ENCODE data around the gene CAMK2A. TPM values are rescaled to one million over a fixed set of nuclear protein-coding genes. Genes with fewer than 3 reads are reported as not detected.

Gene CAMK2A
- total RNA-seq, 1 experiment from 2014 or later: not detected

DNA sequence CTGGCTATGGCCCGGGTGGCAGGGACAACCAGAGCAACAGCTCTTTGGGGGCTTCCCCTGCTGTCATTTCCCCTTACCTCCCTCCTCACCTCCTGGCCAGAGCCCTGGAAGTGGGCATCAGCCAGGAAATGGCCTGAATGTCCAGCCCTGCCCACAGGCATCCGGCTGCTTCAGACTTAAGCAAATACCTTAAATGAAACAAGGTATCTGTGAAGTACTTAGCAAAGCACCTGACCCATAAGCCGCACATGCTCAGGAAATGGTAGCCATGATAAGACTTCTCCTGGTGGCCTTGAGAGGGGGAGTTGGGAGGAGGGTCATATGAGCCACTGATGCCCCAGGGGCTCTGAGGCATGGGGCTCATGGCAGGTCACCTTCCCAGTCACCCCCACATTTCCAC lies 43.8 kb downstream of the CAMK2A start:
- CTCF ChIA-PET: no interaction called here
- BruUV-seq (replicated peaks): no TSS peak
- H3K27me3 Mint-ChIP-seq (ENCODE audit: unreplicated experiment): peaks cover 73% of the 10 kb centered on the region
- H3K36me3 Mint-ChIP-seq (ENCODE audit: insufficient read depth, unreplicated experiment): no peaks in the 10 kb centered on the region
- no peak overlapping the region for H3K27ac Mint-ChIP-seq (ENCODE audit: unreplicated experiment)
- no peak overlapping the region for H3K4me3 Mint-ChIP-seq (ENCODE audit: low read depth, unreplicated experiment)
- H3K9me3 Mint-ChIP-seq (ENCODE audit: low read depth, unreplicated experiment): no peaks in the 10 kb centered on the region
- TF ChIP-seq, protein P1, sequence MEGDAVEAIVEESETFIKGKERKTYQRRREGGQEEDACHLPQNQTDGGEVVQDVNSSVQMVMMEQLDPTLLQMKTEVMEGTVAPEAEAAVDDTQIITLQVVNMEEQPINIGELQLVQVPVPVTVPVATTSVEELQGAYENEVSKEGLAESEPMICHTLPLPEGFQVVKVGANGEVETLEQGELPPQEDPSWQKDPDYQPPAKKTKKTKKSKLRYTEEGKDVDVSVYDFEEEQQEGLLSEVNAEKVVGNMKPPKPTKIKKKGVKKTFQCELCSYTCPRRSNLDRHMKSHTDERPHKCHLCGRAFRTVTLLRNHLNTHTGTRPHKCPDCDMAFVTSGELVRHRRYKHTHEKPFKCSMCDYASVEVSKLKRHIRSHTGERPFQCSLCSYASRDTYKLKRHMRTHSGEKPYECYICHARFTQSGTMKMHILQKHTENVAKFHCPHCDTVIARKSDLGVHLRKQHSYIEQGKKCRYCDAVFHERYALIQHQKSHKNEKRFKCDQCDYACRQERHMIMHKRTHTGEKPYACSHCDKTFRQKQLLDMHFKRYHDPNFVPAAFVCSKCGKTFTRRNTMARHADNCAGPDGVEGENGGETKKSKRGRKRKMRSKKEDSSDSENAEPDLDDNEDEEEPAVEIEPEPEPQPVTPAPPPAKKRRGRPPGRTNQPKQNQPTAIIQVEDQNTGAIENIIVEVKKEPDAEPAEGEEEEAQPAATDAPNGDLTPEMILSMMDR (IDR thresholded peaks at IDR 0.05; ENCODE audit: unreplicated experiment): no peak
- intact Hi-C loops (cut with micrococcal nuclease; ENCODE audit: unreplicated experiment): no loop called here
- no peak for DNase-seq
- H3K4me1 Mint-ChIP-seq (ENCODE audit: low read depth, unreplicated experiment): no peaks in the 10 kb centered on the region

DNA sequence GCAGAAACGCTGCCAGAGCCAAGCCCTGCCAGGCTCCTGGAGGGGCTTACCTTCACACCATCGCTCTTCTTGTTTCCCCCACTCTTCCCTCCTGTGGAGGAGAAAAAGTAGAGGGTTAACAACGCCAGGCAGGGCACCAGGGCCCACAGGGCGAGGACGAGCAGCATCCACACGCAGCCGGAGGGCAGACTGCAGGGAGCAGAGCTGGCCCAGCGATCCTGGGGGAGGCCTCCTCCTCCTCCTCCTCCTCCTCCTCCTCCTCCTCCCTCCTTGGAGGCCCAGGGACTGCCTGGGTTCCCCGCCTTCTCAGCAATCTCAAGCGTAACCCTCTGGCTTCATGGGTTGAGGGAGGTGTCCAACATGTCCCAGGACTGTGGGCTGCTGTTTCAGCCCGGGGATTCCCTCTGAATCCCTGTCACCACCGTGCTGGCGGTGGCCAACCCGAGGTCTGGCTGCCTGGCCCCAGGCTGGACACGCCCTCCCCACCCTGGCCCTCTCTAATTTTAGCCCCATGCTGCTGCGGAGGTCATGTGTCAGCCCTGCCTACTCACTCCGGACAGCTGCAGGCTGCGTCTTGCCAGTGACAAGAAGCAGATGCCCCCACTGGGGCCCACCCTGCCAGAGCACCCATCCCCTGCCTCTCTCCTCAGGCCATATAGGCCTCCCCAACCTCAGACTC lies 44.3 kb downstream of the CAMK2A start:
- Mint-ChIP-seq H3K4me1 (ENCODE audit: low read depth, unreplicated experiment) (no peaks in the 10 kb centered on the region), H3K27me3 (ENCODE audit: unreplicated experiment) (peaks cover 70% of the 10 kb centered on the region), H3K36me3 (ENCODE audit: insufficient read depth, unreplicated experiment) (no peaks in the 10 kb centered on the region), H3K27ac (ENCODE audit: unreplicated experiment) (no peak overlapping the region), H3K9me3 (ENCODE audit: low read depth, unreplicated experiment) (no peaks in the 10 kb centered on the region), H3K4me3 (ENCODE audit: low read depth, unreplicated experiment) (no peak overlapping the region)
- TF ChIP-seq, protein P1 (IDR thresholded peaks at IDR 0.05; ENCODE audit: unreplicated experiment): no peak
- DNase-seq: no peak
- CTCF ChIA-PET: no interaction called here
- no TSS peak for BruUV-seq (replicated peaks)
- intact Hi-C loops (cut with micrococcal nuclease; ENCODE audit: unreplicated experiment): no loop called here

DNA sequence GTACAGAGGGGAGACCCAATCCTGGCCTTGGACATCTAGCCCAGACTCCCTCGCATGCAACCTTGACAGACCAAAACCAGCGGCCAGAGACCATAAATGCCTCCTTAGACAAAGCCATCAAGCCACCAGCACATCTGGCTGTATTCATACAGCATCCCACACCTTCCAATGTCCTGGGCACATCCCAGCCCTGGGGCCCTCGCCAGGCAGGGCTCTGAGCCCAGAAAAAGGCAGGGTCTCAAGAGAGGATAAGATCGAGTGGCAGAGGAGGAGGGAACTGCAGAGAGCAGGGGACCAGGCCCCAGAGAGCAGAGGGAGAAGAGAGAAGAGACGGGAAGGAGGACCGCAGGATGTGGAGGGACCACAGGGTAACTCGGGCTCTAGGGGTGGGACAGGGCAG lies 45.4 kb downstream of the CAMK2A start:
- H3K4me1 Mint-ChIP-seq (ENCODE audit: low read depth, unreplicated experiment): no peaks in the 10 kb centered on the region
- H3K36me3 Mint-ChIP-seq (ENCODE audit: insufficient read depth, unreplicated experiment): no peaks in the 10 kb centered on the region
- intact Hi-C loops (cut with micrococcal nuclease; ENCODE audit: unreplicated experiment): no loop called here
- CTCF ChIA-PET: no interaction called here
- H3K27ac Mint-ChIP-seq (ENCODE audit: unreplicated experiment): no peak overlapping the region
- TF ChIP-seq, protein P1 (IDR thresholded peaks at IDR 0.05; ENCODE audit: unreplicated experiment): no peak
- no TSS peak for BruUV-seq (replicated peaks)
- no peak for DNase-seq
- peaks cover 64% of the 10 kb centered on the region for H3K27me3 Mint-ChIP-seq (ENCODE audit: unreplicated experiment)
- no peak overlapping the region for H3K4me3 Mint-ChIP-seq (ENCODE audit: low read depth, unreplicated experiment)
- H3K9me3 Mint-ChIP-seq (ENCODE audit: low read depth, unreplicated experiment): no peaks in the 10 kb centered on the region

DNA sequence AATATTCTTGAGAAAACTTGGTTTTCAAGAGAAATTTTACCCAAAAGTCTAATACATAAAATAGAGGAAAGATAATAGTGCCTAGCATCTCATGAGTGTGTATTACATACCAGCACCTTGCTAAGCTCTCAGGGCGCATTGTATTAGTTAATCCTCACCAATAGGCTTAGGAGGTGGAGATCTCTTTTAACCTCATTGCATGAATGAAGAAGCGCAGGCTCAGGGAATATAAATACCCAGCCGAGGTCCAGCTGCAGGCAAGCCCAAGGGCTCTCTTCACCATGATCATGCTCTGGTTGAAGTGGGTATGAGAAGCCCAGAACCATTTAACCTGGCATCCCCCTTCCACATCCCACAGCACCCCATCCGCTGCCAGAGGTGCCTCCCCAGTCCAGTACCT lies 46.0 kb downstream of the CAMK2A start:
- CTCF ChIA-PET: no interaction called here
- TF ChIP-seq, protein P1 (IDR thresholded peaks at IDR 0.05; ENCODE audit: unreplicated experiment): no peak
- Mint-ChIP-seq H3K36me3 (ENCODE audit: insufficient read depth, unreplicated experiment) (no peaks in the 10 kb centered on the region), H3K4me1 (ENCODE audit: low read depth, unreplicated experiment) (no peaks in the 10 kb centered on the region), H3K4me3 (ENCODE audit: low read depth, unreplicated experiment) (no peak overlapping the region), H3K9me3 (ENCODE audit: low read depth, unreplicated experiment) (no peaks in the 10 kb centered on the region), H3K27me3 (ENCODE audit: unreplicated experiment) (peaks cover 65% of the 10 kb centered on the region), H3K27ac (ENCODE audit: unreplicated experiment) (no peak overlapping the region)
- BruUV-seq (replicated peaks): no TSS peak
- no peak for DNase-seq
- intact Hi-C loops (cut with micrococcal nuclease; ENCODE audit: unreplicated experiment): no loop called here
